Measurements from ENCODE around the gene ATP2A3. TPM values are rescaled to one million over a fixed set of nuclear protein-coding genes. Genes with fewer than 3 reads are reported as not detected.

ATP2A3 gene
- 100 to 1,000 TPM; 108 to 111 TPM for total RNA-seq
- 105 TPM for polyA plus RNA-seq

- Histone ChIP-seq H3K9me3 (ENCODE audit: low read length) (no peaks in the 10 kb centered on the region), H3K36me3 (ENCODE audit: insufficient read depth, low read length) (no peaks in the 10 kb centered on the region), H3K4me1 (ENCODE audit: insufficient read depth, low read length) (peaks cover 45% of the 10 kb centered on the region), H3K4me3 (ENCODE audit: low read length) (peak within 1 kb of the TSS; percentile 92), H3K27ac (ENCODE audit: low read depth, low read length) (peak within 1 kb of the TSS; percentile 84), H3K27me3 (ENCODE audit: insufficient read depth, low read length, poor library complexity, severe bottlenecking) (no peaks in the 10 kb centered on the region)
- peak; percentile 58 to 74 (median 61) for DNase-seq
- Mint-ChIP-seq H3K9me3 (peaks cover 0 to 2% (median 0%) of the 10 kb centered on the region in 5 donors), H3K4me1 (peaks cover 47 to 55% (median 54%) of the 10 kb centered on the region in 3 donors), H3K27ac (peak within 1 kb of the TSS; percentile 88 to 98 (median 97)), H3K4me3 (peak within 1 kb of the TSS; percentile 93 to 97 (median 95)), H3K27me3 (no peaks in the 10 kb centered on the region), H3K36me3 (peaks cover 0 to 17% (median 3%) of the 10 kb centered on the region in 3 donors)
- CTCF ChIA-PET: interaction anchor here (1.1 to 3.0 kb wide), 11 partner anchors 14 to 118 kb away, joined by 3 to 17 read pairs (median 4); partner anchors contain the start of gene NCBP3
- POLR2A ChIA-PET: interaction anchor here (0.5 to 1.6 kb wide), 9 partner anchors 9 to 1081 kb away, joined by 3 to 13 read pairs (median 4); partner anchors contain the start of genes CAMKK1, CYB5D2 and ZZEF1
Observed at GRCh38 chr17:3964203-3965117, at the start of gene ATP2A3. Gene ATP2A3, minus strand, starts transcription at chr17:3964437. Its CDS starts 146 bp downstream, at chr17:3964291.

DNA sequence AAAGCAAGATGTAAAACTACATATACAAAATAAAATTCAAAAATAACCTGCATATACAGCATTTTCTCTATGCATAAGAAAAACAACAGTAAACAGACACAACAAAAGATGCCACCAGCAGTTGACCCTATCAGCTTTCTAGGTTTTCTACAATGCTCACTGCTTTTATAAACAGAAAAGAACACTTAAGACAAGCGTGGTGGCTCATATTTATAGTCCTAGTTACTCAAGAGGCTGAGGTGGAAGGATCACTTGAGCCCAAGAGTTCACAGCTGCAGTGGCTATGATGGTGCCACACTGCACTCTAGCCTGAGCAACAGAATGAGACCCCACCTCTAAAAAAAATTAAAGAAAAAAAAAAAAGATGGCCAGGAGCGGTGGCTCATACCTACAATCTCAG lies 46.5 kb upstream of the ATP2A3 start:
- no peaks in the 10 kb centered on the region for H3K27me3 Mint-ChIP-seq
- no peak overlapping the region for H3K27ac Mint-ChIP-seq
- H3K4me3 ChIP-seq (ENCODE audit: low read length): no peak overlapping the region
- H3K4me1 Mint-ChIP-seq: peaks cover 0 to 3% (median 0%) of the 10 kb centered on the region in 3 donors
- no peaks in the 10 kb centered on the region for H3K9me3 Mint-ChIP-seq
- H3K36me3 ChIP-seq (ENCODE audit: insufficient read depth, low read length): peaks cover 63% of the 10 kb centered on the region
- H3K4me1 ChIP-seq (ENCODE audit: insufficient read depth, low read length): no peaks in the 10 kb centered on the region
- ChIA-PET POLR2A (no interaction called here), CTCF (interaction anchor here (0.7 to 0.9 kb wide), 2 partner anchors 97 to 271 kb away, joined by 3 read pairs; no protein-coding TSS in a partner anchor)
- no peak overlapping the region for H3K27ac ChIP-seq (ENCODE audit: low read depth, low read length)
- no peaks in the 10 kb centered on the region for H3K9me3 ChIP-seq (ENCODE audit: low read length)
- DNase-seq: no peak
- no peak overlapping the region for H3K4me3 Mint-ChIP-seq
- H3K36me3 Mint-ChIP-seq: peaks cover 17 to 92% (median 21%) of the 10 kb centered on the region in 3 donors
- no peaks in the 10 kb centered on the region for H3K27me3 ChIP-seq (ENCODE audit: insufficient read depth, low read length, poor library complexity, severe bottlenecking)

DNA sequence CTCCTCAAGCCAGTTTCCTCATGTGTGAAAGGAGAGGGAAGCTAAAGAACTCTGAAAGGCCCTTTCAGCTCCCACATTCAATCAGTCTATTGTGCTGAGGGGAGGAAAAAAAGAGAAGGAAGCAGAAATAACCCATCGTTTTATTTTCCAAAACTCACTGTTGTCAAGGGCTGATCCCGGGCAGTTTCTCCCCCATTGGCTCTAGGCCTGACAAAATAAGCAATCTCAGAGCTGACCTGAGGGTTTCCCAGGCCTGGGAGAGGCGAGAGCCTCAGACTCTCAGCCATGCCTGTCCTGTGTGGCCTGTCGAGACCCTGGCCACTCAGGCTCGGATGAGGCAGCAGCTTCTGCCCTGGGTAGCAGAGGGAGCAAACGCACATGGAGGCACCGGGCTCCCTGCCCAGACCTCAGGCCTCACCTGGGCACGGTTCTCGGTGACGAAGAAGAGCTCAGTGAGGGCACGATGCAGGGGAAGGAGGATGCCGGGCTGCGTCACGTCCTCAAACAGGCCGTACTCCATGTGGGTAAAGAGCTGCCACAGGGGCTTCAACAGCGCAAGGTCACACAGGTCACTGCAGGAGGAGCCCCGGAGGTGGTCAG lies 45.0 kb upstream of the ATP2A3 start:
- peaks cover 10 to 83% (median 17%) of the 10 kb centered on the region in 3 donors for H3K36me3 Mint-ChIP-seq
- no peaks in the 10 kb centered on the region for H3K27me3 Mint-ChIP-seq
- peaks cover 53% of the 10 kb centered on the region for H3K36me3 ChIP-seq (ENCODE audit: insufficient read depth, low read length)
- ChIA-PET POLR2A (no interaction called here), CTCF (interaction anchor here (0.7 to 1.7 kb wide), 4 partner anchors 17 to 145 kb away, joined by 3 to 11 read pairs (median 3); partner anchors contain the start of gene P2RX1)
- H3K4me1 Mint-ChIP-seq: peaks cover 2 to 10% (median 7%) of the 10 kb centered on the region in 3 donors
- no peak for DNase-seq
- no peak overlapping the region for H3K4me3 ChIP-seq (ENCODE audit: low read length)
- no peaks in the 10 kb centered on the region for H3K27me3 ChIP-seq (ENCODE audit: insufficient read depth, low read length, poor library complexity, severe bottlenecking)
- peaks cover 6% of the 10 kb centered on the region for H3K4me1 ChIP-seq (ENCODE audit: insufficient read depth, low read length)
- no peaks in the 10 kb centered on the region for H3K9me3 ChIP-seq (ENCODE audit: low read length)
- H3K27ac Mint-ChIP-seq: peak overlapping the region in 1 of 8 donors; percentile 85
- no peak overlapping the region for H3K27ac ChIP-seq (ENCODE audit: low read depth, low read length)
- no peaks in the 10 kb centered on the region for H3K9me3 Mint-ChIP-seq
- no peak overlapping the region for H3K4me3 Mint-ChIP-seq

GRCh38 chr17:4008441-4009185 lies 44.4 kb upstream of the ATP2A3 start:
- ChIA-PET CTCF (interaction anchor here (0.6 to 1.7 kb wide), 6 partner anchors 18 to 207 kb away, joined by 3 to 11 read pairs (median 3); no protein-coding TSS in a partner anchor), POLR2A (no interaction called here)
- H3K4me3 ChIP-seq (ENCODE audit: low read length): no peak overlapping the region
- no peak for DNase-seq
- no peaks in the 10 kb centered on the region for H3K27me3 ChIP-seq (ENCODE audit: insufficient read depth, low read length, poor library complexity, severe bottlenecking)
- H3K4me1 ChIP-seq (ENCODE audit: insufficient read depth, low read length): peaks cover 6% of the 10 kb centered on the region
- H3K27me3 Mint-ChIP-seq: no peaks in the 10 kb centered on the region
- no peak overlapping the region for H3K4me3 Mint-ChIP-seq
- H3K9me3 Mint-ChIP-seq: no peaks in the 10 kb centered on the region
- peaks cover 47% of the 10 kb centered on the region for H3K36me3 ChIP-seq (ENCODE audit: insufficient read depth, low read length)
- no peak overlapping the region for H3K27ac ChIP-seq (ENCODE audit: low read depth, low read length)
- no peak overlapping the region for H3K27ac Mint-ChIP-seq
- H3K9me3 ChIP-seq (ENCODE audit: low read length): no peaks in the 10 kb centered on the region
- H3K4me1 Mint-ChIP-seq: peaks cover 2 to 10% (median 7%) of the 10 kb centered on the region in 3 donors
- H3K36me3 Mint-ChIP-seq: peaks cover 8 to 76% (median 11%) of the 10 kb centered on the region in 3 donors

DNA sequence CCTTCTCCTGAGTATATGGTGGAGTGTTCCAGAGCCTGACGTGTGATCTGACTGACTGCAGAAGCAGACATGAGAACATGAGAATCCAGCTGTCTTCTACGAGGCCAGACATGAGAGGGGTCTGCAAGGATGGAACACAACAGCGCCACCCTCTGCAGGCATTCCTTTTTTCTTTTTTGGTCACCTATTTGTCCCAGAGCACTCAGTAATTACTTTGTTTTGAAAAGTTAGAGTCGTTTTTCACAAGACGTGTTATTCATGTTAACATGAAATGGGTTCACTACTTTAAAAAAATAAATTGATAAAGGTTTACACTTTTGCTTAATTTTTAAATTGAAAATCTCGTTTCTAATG lies 43.8 kb upstream of the ATP2A3 start:
- Mint-ChIP-seq H3K4me1 (peaks cover 2 to 10% (median 7%) of the 10 kb centered on the region in 3 donors), H3K27ac (no peak overlapping the region), H3K9me3 (no peaks in the 10 kb centered on the region), H3K4me3 (no peak overlapping the region), H3K27me3 (no peaks in the 10 kb centered on the region), H3K36me3 (peaks cover 7 to 70% (median 10%) of the 10 kb centered on the region in 3 donors)
- ChIA-PET POLR2A (no interaction called here), CTCF (interaction anchor here (0.6 to 4.4 kb wide), 4 partner anchors 18 to 207 kb away, joined by 3 to 61 read pairs (median 4); partner anchors contain the start of gene P2RX1)
- no peaks in the 10 kb centered on the region for H3K9me3 ChIP-seq (ENCODE audit: low read length)
- H3K4me3 ChIP-seq (ENCODE audit: low read length): no peak overlapping the region
- DNase-seq: no peak
- H3K4me1 ChIP-seq (ENCODE audit: insufficient read depth, low read length): peaks cover 6% of the 10 kb centered on the region
- peaks cover 44% of the 10 kb centered on the region for H3K36me3 ChIP-seq (ENCODE audit: insufficient read depth, low read length)
- H3K27ac ChIP-seq (ENCODE audit: low read depth, low read length): no peak overlapping the region
- no peaks in the 10 kb centered on the region for H3K27me3 ChIP-seq (ENCODE audit: insufficient read depth, low read length, poor library complexity, severe bottlenecking)

GRCh38 chr17:4007346-4008081 lies 43.3 kb upstream of the ATP2A3 start:
- Mint-ChIP-seq H3K27me3 (no peaks in the 10 kb centered on the region), H3K36me3 (peaks cover 4 to 67% (median 7%) of the 10 kb centered on the region in 3 donors), H3K4me3 (no peak overlapping the region), H3K4me1 (peaks cover 2 to 10% (median 7%) of the 10 kb centered on the region in 3 donors), H3K9me3 (no peaks in the 10 kb centered on the region), H3K27ac (peak overlapping the region in 1 of 8 donors; percentile 57)
- H3K4me1 ChIP-seq (ENCODE audit: insufficient read depth, low read length): peaks cover 6% of the 10 kb centered on the region
- H3K4me3 ChIP-seq (ENCODE audit: low read length): no peak overlapping the region
- H3K27ac ChIP-seq (ENCODE audit: low read depth, low read length): no peak overlapping the region
- H3K27me3 ChIP-seq (ENCODE audit: insufficient read depth, low read length, poor library complexity, severe bottlenecking): no peaks in the 10 kb centered on the region
- CTCF ChIA-PET: interaction anchor here (1.3 to 4.4 kb wide), 2 partner anchors 19 to 93 kb away, joined by 3 to 61 read pairs; partner anchors contain the start of gene P2RX1
- peaks cover 39% of the 10 kb centered on the region for H3K36me3 ChIP-seq (ENCODE audit: insufficient read depth, low read length)
- DNase-seq: no peak
- POLR2A ChIA-PET: no interaction called here
- no peaks in the 10 kb centered on the region for H3K9me3 ChIP-seq (ENCODE audit: low read length)

- no peaks in the 10 kb centered on the region for H3K27me3 Mint-ChIP-seq
- H3K9me3 ChIP-seq (ENCODE audit: low read length): no peaks in the 10 kb centered on the region
- H3K4me3 ChIP-seq (ENCODE audit: low read length): no peak overlapping the region
- peak overlapping the region in 2 of 8 donors; percentile 48 to 85 for H3K27ac Mint-ChIP-seq
- no peak overlapping the region for H3K27ac ChIP-seq (ENCODE audit: low read depth, low read length)
- ChIA-PET POLR2A (no interaction called here), CTCF (interaction anchor here (2.1 to 4.4 kb wide), 2 partner anchors 42 to 92 kb away, joined by 6 to 61 read pairs; partner anchors contain the start of genes ATP2A3 and P2RX1)
- no peaks in the 10 kb centered on the region for H3K27me3 ChIP-seq (ENCODE audit: insufficient read depth, low read length, poor library complexity, severe bottlenecking)
- peaks cover 6% of the 10 kb centered on the region for H3K4me1 ChIP-seq (ENCODE audit: insufficient read depth, low read length)
- H3K4me1 Mint-ChIP-seq: peaks cover 2 to 10% (median 7%) of the 10 kb centered on the region in 3 donors
- H3K4me3 Mint-ChIP-seq: no peak overlapping the region
- H3K36me3 ChIP-seq (ENCODE audit: insufficient read depth, low read length): peaks cover 32% of the 10 kb centered on the region
- peaks cover 2 to 59% (median 4%) of the 10 kb centered on the region in 3 donors for H3K36me3 Mint-ChIP-seq
- DNase-seq: no peak
- H3K9me3 Mint-ChIP-seq: no peaks in the 10 kb centered on the region
Observed at GRCh38 chr17:4006745-4007211, 42.5 kb upstream of the ATP2A3 start.

Data from CD8-positive, alpha-beta memory T cell (primary cell).